K562 (cell line): ENCODE data around the gene NAT8L. TPM values are rescaled to one million over a fixed set of nuclear protein-coding genes. Genes with fewer than 3 reads are reported as not detected.

Experiments used
- ATAC-seq: fragments of 200-7000 bp; cut with Tn5 transposase; 3 replicates; pipeline ENCODE4 v1.9.1; 2020; ENCODE audit warnings: moderate library complexity
- BruUV-seq: library from RNA; stranded (reverse); fragments of 400-500 nt; replicated peaks from 2 replicates; lab custom pipeline; 2021; lab: Mats Ljungman, UMichigan
- CTCF ChIA-PET: fragments of 300-600 bp; formaldehyde crosslinking; extraction: SDS; loops from one replicate; lab custom pipeline; 2021; ENCODE audit warnings: low intra/inter-chr PET ratio; lab: Yijun Ruan, JAX
- POLR2A ChIA-PET: fragments of 300-600, 350-650 bp; sonication (Branson Sonifier 250); formaldehyde crosslinking; extraction: SDS; loops from one replicate; lab custom pipeline; 2021; ENCODE audit warnings: antibody characterized with exemption, inconsistent platforms; lab: Yijun Ruan, JAX
- DNase-seq, 4 experiments: peaks; one replicate each; pipeline versions ENCODE4 v3.0.0 to v3.0.0-alpha.2; 2011 to 2018; ENCODE audit warnings: low spot score in 3 of 4, mixed read lengths in 3 of 4; ENCODE audit errors: extremely low read depth in 1 of 4
- FAIRE-seq: peaks from 2 replicates; lab custom pipeline; 2011; peaks lifted over from hg19 to GRCh38; lab: Jason Lieb, UNC
- H2AFZ ChIP-seq: 2 replicates; pipeline ENCODE4 v1.6.0; 2011; ENCODE audit warnings: low read depth, low read length, control low read depth, inconsistent platforms
- H3K27ac ChIP-seq: fragments of 200-600 bp; 3 replicates; pipeline ENCODE4 v1.8.0; 2011; ENCODE audit warnings: low read depth, mild to moderate bottlenecking, control low read depth, inconsistent platforms, low read length, moderate library complexity, mixed read lengths; ENCODE audit errors: extremely low read depth
- H3K27me3 ChIP-seq, 2 experiments: fragments of 300-600 bp in 1 of 2; 2 replicates in 1 of 2; 3 replicates in 1 of 2; pipeline versions ENCODE4 v1.6.0 to v1.8.0; 2011; ENCODE audit warnings: inconsistent platforms in 2 of 2, low read length in 2 of 2, mild to moderate bottlenecking in 1 of 2, mixed read lengths in 1 of 2, moderate library complexity in 1 of 2; ENCODE audit not compliant: control insufficient read depth in 2 of 2, insufficient read depth in 2 of 2
- H3K36me3 ChIP-seq: fragments of 300-600 bp; 3 replicates; pipeline ENCODE4 v1.8.0; 2011; ENCODE audit warnings: mild to moderate bottlenecking, low read length, inconsistent platforms; ENCODE audit not compliant: control insufficient read depth, insufficient read depth
- H3K4me1 ChIP-seq, 2 experiments: fragments of 200-600 bp in 1 of 2; replicated peaks in 1 of 2; 2 replicates in 1 of 2; 3 replicates in 1 of 2; pipeline versions ENCODE4 v1.5.1 to v1.8.0; 2011; ENCODE audit warnings: inconsistent platforms in 2 of 2, low read length in 2 of 2, mild to moderate bottlenecking in 1 of 2, mixed read lengths in 1 of 2, moderate library complexity in 1 of 2; ENCODE audit not compliant: control insufficient read depth in 2 of 2, insufficient read depth in 2 of 2
- H3K4me2 ChIP-seq: 2 replicates; pipeline ENCODE4 v1.6.1; 2011; ENCODE audit warnings: low read length, control low read depth, inconsistent platforms, mixed read lengths; ENCODE audit not compliant: insufficient read depth
- H3K4me3 ChIP-seq: fragments of 200-600 bp; sonication (generic), shearing (Covaris generic); 2 replicates; pipeline ENCODE4 v1.5.1; 2016; ENCODE audit warnings: control low read depth, inconsistent platforms
- H3K79me2 ChIP-seq: fragments of 200-600 bp; 3 replicates; pipeline ENCODE4 v1.8.0; 2011; ENCODE audit warnings: low read length, inconsistent platforms; ENCODE audit not compliant: control insufficient read depth, insufficient read depth
- H3K9ac ChIP-seq, 2 experiments: 2 replicates each; pipeline versions ENCODE4 v1.6.0 to v1.6.1; 2011; ENCODE audit warnings: low read depth in 2 of 2, low read length in 2 of 2, control low read depth in 1 of 2, inconsistent platforms in 1 of 2, mild to moderate bottlenecking in 1 of 2, mixed read lengths in 1 of 2; ENCODE audit not compliant: insufficient read depth in 1 of 2
- H3K9me1 ChIP-seq: one replicate; pipeline ENCODE4 v1.6.0; 2011; ENCODE audit warnings: inconsistent platforms, mild to moderate bottlenecking, low read length, moderate library complexity; ENCODE audit not compliant: control insufficient read depth, insufficient read depth
- H3K9me3 ChIP-seq: replicated peaks from 2 replicates; pipeline ENCODE4 v1.5.1; 2011; ENCODE audit warnings: low read depth, low read length, inconsistent platforms; ENCODE audit not compliant: control insufficient read depth, insufficient read depth
- H4K20me1 ChIP-seq: replicated peaks from 2 replicates; pipeline ENCODE4 v1.6.1; 2011; ENCODE audit warnings: low read length, inconsistent platforms, mixed read lengths; ENCODE audit not compliant: control insufficient read depth, insufficient read depth
- BCOR ChIP-seq: fragments of 450-650 bp; IDR thresholded peaks from 2 replicates; pipeline ENCODE4 v1.6.1; 2016
- RBM25 ChIP-seq: fragments of 200-400 bp; formaldehyde crosslinking; IDR thresholded peaks from 2 replicates; pipeline ENCODE4 v1.6.1; 2018; ENCODE audit warnings: low read length, low read depth, moderate library complexity; ENCODE audit not compliant: severe bottlenecking
- WGBS: fragments of 100-300 bp; shearing (Covaris generic); methylation state at CpG from one replicate; pipeline ENCODE4 v1.1.6; 2016; ENCODE audit warnings: low coverage, mixed read lengths; ENCODE audit not compliant: insufficient coverage; ENCODE audit errors: missing lambda C conversion rate; 5-methylcytosine and 5-hydroxymethylcytosine counted together
- in situ Hi-C: fragments of 300-500 bp; cut with MboI; formaldehyde crosslinking; loops from 4 replicates; pipeline ENCODE4 v1.15.0; 2018; ENCODE audit warnings: inconsistent platforms, mixed read lengths
- intact Hi-C: fragments of 100-400 bp; cut with micrococcal nuclease; formaldehyde crosslinking; loops from 2 replicates; pipeline ENCODE4 v1.14.2; 2022
- polyA plus RNA-seq, 8 experiments: library from polyadenylated mRNA; depleted of rRNA in 4 of 8; stranded (reverse) in 5 of 8; unstranded in 3 of 8; fragments of >200 nt; fragmentation: Nextera tagmentation in 2 of 8; fragmentation: Illumina TruSeq in 1 of 8; extraction: Ambion mirVana in 2 of 8; extraction: Trizol in 1 of 8; gene quantifications; 2 replicates each; pipeline versions ENCODE4 v1.2.1 to v1.2.3, GENCODE V29; 2011 to 2014; ENCODE audit warnings: inconsistent platforms in 1 of 8, missing spikeins in 1 of 8
- total RNA-seq, 7 experiments: library from RNA; depleted of rRNA in 6 of 7; stranded (reverse); fragments of >200 nt in 6 of 7; fragmentation: Illumina TruSeq in 2 of 7; extraction: Trizol in 2 of 7; gene quantifications; 2 replicates each; pipeline versions ENCODE4 v1.2.1 to v1.2.3, GENCODE V29; 2011 to 2021; ENCODE audit warnings: low replicate concordance in 1 of 7
- TF ChIP-seq, protein P1 (sequence below): fragments of 250-450 bp; sonication (Bioruptor Pico); IDR thresholded peaks from 2 replicates; pipeline ENCODE4 v1.8.0; 2022; ENCODE audit warnings: inconsistent platforms
- TF ChIP-seq, protein P2 (sequence below): sonication (generic); formaldehyde crosslinking; IDR thresholded peaks from 2 replicates; pipeline ENCODE4 v1.8.1; 2023; ENCODE audit warnings: mild to moderate bottlenecking, missing genetic modification reagents

NAT8L gene
- total and polyA plus RNA-seq, 9 of the 15 experiments (the other 6 are each of a cell fraction or from before 2014, with no cell fraction given), result 0.06 to 11.0 (median 1.5) TPM

DNA sequence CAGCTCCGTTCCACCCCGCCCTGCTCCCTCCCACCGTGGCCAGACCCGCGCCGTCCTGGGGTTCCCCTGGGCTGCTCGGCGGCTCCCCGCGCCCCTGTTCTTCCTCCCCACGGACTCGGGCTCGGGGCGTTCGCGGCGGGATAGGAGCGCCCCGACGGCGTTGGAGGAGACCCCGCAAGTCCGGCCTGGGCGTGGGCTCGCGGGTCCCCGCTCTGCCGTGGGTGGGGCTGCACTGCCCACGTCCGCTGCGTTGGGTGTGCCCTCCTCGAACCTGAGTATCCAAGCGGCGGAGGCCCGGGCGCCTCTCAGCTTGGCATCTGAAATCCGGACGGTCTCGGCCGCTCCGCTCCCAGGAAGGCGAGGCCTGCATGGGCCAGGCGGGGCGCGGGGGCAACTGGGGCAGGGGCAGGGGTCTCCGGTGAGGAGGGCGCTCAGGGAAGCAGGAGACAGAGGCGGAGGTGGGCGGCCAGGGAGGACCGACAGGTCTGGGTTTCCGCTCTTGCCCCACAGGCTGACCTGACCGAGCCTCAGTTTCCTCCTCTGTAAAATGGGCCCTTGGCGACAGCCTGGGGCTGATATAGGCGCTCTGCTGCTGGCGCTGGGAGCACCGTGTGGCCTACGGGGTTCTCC is 12.0 kb upstream of the NAT8L start:
- Histone ChIP-seq H3K9me1 (no peaks in the 10 kb centered on the region), H2AFZ (no peak overlapping the region), H3K27ac (no peak overlapping the region), H4K20me1 (no peaks in the 10 kb centered on the region), H3K79me2 (no peaks in the 10 kb centered on the region), H3K4me1 (peaks cover 0 to 50% of the 10 kb centered on the region in 2 experiments; a peak in 2 of 5 replicates), H3K36me3 (no peaks in the 10 kb centered on the region), H3K9ac (no peak overlapping the region), H3K4me2 (no peak overlapping the region), H3K9me3 (no peaks in the 10 kb centered on the region), H3K27me3 (0 out of 5 replicates have a peak, but pooled peaks cover 0 to 4% of the 10 kb centered on the region in 2 experiments), H3K4me3 (no peak overlapping the region)
- in situ Hi-C loops (no loop called here), intact Hi-C loops (no loop called here)
- ATAC-seq (no peak), FAIRE-seq (no peak), DNase-seq (no peak)
- CTCF ChIA-PET, result no interaction called here
- POLR2A ChIA-PET, result no interaction called here
- WGBS, result 61% methylated on average over 14 of the region's 57 CpGs
- TF ChIP-seq BCOR (peak; percentile 42; the same call in 1 of the 2 replicates), RBM25 (peak; percentile 31)
- TF ChIP-seq, protein P1, sequence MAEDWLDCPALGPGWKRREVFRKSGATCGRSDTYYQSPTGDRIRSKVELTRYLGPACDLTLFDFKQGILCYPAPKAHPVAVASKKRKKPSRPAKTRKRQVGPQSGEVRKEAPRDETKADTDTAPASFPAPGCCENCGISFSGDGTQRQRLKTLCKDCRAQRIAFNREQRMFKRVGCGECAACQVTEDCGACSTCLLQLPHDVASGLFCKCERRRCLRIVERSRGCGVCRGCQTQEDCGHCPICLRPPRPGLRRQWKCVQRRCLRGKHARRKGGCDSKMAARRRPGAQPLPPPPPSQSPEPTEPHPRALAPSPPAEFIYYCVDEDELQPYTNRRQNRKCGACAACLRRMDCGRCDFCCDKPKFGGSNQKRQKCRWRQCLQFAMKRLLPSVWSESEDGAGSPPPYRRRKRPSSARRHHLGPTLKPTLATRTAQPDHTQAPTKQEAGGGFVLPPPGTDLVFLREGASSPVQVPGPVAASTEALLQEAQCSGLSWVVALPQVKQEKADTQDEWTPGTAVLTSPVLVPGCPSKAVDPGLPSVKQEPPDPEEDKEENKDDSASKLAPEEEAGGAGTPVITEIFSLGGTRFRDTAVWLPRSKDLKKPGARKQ (CRISPR knock-in tag), result no peak
- TF ChIP-seq, protein P2, sequence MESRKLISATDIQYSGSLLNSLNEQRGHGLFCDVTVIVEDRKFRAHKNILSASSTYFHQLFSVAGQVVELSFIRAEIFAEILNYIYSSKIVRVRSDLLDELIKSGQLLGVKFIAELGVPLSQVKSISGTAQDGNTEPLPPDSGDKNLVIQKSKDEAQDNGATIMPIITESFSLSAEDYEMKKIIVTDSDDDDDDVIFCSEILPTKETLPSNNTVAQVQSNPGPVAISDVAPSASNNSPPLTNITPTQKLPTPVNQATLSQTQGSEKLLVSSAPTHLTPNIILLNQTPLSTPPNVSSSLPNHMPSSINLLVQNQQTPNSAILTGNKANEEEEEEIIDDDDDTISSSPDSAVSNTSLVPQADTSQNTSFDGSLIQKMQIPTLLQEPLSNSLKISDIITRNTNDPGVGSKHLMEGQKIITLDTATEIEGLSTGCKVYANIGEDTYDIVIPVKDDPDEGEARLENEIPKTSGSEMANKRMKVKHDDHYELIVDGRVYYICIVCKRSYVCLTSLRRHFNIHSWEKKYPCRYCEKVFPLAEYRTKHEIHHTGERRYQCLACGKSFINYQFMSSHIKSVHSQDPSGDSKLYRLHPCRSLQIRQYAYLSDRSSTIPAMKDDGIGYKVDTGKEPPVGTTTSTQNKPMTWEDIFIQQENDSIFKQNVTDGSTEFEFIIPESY (CRISPR knock-in tag), result peak; percentile 53; the same call in 1 of the 2 replicates
- no TSS peak for BruUV-seq
